ENCODE measurements around the gene ROPN1.
"Not testable (repeated sequence)": the region's sequence is repeated elsewhere in the genome, so short reads cannot be mapped to it uniquely, and the experiment has no call there.

Gene ROPN1

GRCh38 chr3:124014366-124014942 lies 22.5 kb upstream of the ROPN1 start:
- DNase-seq, result no peak
- no peak for TF ChIP-seq POLR2A (IDR thresholded peaks at IDR 0.05; ENCODE audit: low read length)
- TF ChIP-seq GATA1 (IDR thresholded peaks at IDR 0.05; ENCODE audit: low read depth, low read length), result no peak

- not testable (repeated sequence) for DNase-seq
Observed at GRCh38 chr3:124008321-124008720, 16.4 kb upstream of the ROPN1 start.

- TF ChIP-seq POLR2A (IDR thresholded peaks at IDR 0.05; ENCODE audit: low read length) (no peak), GATA1 (IDR thresholded peaks at IDR 0.05; ENCODE audit: low read depth, low read length) (no peak)
- no peak for DNase-seq
Observed at GRCh38 chr3:124007186-124007585, 15.3 kb upstream of the ROPN1 start.

- DNase-seq, result not testable (repeated sequence)
Observed at GRCh38 chr3:124002405-124003079, 10.6 kb upstream of the ROPN1 start.

GRCh38 chr3:124001366-124001765 lies 9.4 kb upstream of the ROPN1 start:
- DNase-seq, result not testable (repeated sequence)

- no peak for DNase-seq
- no peak for TF ChIP-seq POLR2A (IDR thresholded peaks at IDR 0.05; ENCODE audit: low read length)
- no peak for TF ChIP-seq GATA1 (IDR thresholded peaks at IDR 0.05; ENCODE audit: low read depth, low read length)
Observed at GRCh38 chr3:123997543-123997942, 5.6 kb upstream of the ROPN1 start.

- TF ChIP-seq POLR2A (IDR thresholded peaks at IDR 0.05; ENCODE audit: low read length) (no peak), GATA1 (IDR thresholded peaks at IDR 0.05; ENCODE audit: low read depth, low read length) (no peak)
- DNase-seq, result no peak
Observed at GRCh38 chr3:123993818-123994217, 1.9 kb upstream of the ROPN1 start.

- TF ChIP-seq GATA1 (IDR thresholded peaks at IDR 0.05; ENCODE audit: low read depth, low read length) (no peak), POLR2A (IDR thresholded peaks at IDR 0.05; ENCODE audit: low read length) (no peak)
Observed at GRCh38 chr3:123986427-123986826, 5.5 kb downstream of the ROPN1 start.

GRCh38 chr3:123984957-123985356 lies 7.0 kb downstream of the ROPN1 start:
- no peak for DNase-seq
- TF ChIP-seq GATA1 (IDR thresholded peaks at IDR 0.05; ENCODE audit: low read depth, low read length) (no peak), POLR2A (IDR thresholded peaks at IDR 0.05; ENCODE audit: low read length) (no peak)

More at GRCh38 chr3:123986427-123986826, 5.5 kb downstream of the ROPN1 start:
- no peak for DNase-seq

- no peak for DNase-seq
- TF ChIP-seq POLR2A (IDR thresholded peaks at IDR 0.05; ENCODE audit: low read length) (no peak), GATA1 (IDR thresholded peaks at IDR 0.05; ENCODE audit: low read depth, low read length) (no peak)
Observed at GRCh38 chr3:123984350-123984749, 7.6 kb downstream of the ROPN1 start.

- not testable (repeated sequence) for DNase-seq
Observed at GRCh38 chr3:123981317-123981716, 10.6 kb downstream of the ROPN1 start.

GRCh38 chr3:123980539-123980938 lies 11.4 kb downstream of the ROPN1 start:
- TF ChIP-seq POLR2A (IDR thresholded peaks at IDR 0.05; ENCODE audit: low read length) (no peak), GATA1 (IDR thresholded peaks at IDR 0.05; ENCODE audit: low read depth, low read length) (no peak)
- no peak for DNase-seq

GRCh38 chr3:123979525-123980501 lies 12.1 kb downstream of the ROPN1 start:
- DNase-seq, result peak; percentile 6 to 26

GRCh38 chr3:123976904-123977303 lies 15.0 kb downstream of the ROPN1 start:
- not testable (repeated sequence) for DNase-seq

- not testable (repeated sequence) for DNase-seq
Observed at GRCh38 chr3:123976181-123976898, 15.6 kb downstream of the ROPN1 start.

- DNase-seq, result not testable (repeated sequence)
Observed at GRCh38 chr3:123975030-123975429, 16.9 kb downstream of the ROPN1 start.

Data from erythroblast (primary cell).